Fibroblast of lung (primary cell): ENCODE measurements around the gene B3GNT4.

Source experiments
- EZH2 ChIP-seq: IDR thresholded peaks from 2 replicates; pipeline ENCODE4 v1.5.1; 2012; ENCODE audit warnings: low read length, control low read depth, mild to moderate bottlenecking; ENCODE audit errors: missing control alignments
- TF ChIP-seq, protein P1 (sequence below), 2 donors: IDR thresholded peaks in 1 of 2; conservative IDR thresholded peaks in 1 of 2; 1 replicate in 1 of 2; 2 replicates in 1 of 2; pipeline ENCODE4 v1.5.1; 2011 to 2012; ENCODE audit warnings: low read length in 2 of 2, control low read depth in 1 of 2, inconsistent platforms in 1 of 2, low read depth in 1 of 2, mild to moderate bottlenecking in 1 of 2

DNA sequence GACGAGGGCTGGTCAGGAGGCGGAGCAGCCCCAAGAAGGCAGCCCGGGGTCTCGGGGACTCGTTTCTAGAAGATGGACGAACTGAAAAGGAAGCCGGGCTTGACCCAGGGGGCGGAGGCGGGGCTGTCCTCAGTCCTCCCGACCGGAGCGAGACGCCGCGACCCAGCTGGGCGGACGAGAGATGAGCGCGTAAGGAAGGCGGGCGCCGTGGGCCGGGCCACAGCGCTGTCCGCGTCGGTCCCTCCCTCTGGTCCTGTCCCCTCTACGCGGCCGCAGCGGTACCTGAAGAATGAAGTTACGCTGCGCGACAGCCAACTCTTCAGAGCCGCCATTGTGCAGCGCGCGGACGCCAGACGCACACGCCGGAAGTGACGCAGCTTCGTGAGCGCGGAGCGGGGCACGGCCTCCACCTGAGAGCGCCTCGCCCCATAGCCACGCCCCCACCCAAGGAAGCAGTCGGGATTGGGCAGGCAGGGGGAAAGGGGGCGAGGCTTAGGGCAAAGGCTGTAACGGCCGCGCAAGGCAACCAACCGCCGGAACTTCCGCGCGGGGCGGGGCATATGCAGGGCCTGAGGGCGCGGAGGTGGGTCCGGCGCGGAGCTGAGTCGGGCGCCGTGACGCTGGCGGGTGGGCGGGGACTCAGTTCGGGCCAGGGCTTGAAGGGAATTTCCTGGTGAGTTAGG is 22.3 kb downstream of the B3GNT4 start, which contains the start of gene DIABLO:
- TF ChIP-seq, protein P1, sequence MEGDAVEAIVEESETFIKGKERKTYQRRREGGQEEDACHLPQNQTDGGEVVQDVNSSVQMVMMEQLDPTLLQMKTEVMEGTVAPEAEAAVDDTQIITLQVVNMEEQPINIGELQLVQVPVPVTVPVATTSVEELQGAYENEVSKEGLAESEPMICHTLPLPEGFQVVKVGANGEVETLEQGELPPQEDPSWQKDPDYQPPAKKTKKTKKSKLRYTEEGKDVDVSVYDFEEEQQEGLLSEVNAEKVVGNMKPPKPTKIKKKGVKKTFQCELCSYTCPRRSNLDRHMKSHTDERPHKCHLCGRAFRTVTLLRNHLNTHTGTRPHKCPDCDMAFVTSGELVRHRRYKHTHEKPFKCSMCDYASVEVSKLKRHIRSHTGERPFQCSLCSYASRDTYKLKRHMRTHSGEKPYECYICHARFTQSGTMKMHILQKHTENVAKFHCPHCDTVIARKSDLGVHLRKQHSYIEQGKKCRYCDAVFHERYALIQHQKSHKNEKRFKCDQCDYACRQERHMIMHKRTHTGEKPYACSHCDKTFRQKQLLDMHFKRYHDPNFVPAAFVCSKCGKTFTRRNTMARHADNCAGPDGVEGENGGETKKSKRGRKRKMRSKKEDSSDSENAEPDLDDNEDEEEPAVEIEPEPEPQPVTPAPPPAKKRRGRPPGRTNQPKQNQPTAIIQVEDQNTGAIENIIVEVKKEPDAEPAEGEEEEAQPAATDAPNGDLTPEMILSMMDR (conservative IDR thresholded peaks at IDR 0.05 in 1 of 2, IDR thresholded peaks at IDR 0.05 in 1 of 2; ENCODE audit: low read depth in 1 of 2, low read length in 2 of 2) = no peak
- TF ChIP-seq EZH2 = no peak
